ENCODE data around the gene POLR3H.

DNA sequence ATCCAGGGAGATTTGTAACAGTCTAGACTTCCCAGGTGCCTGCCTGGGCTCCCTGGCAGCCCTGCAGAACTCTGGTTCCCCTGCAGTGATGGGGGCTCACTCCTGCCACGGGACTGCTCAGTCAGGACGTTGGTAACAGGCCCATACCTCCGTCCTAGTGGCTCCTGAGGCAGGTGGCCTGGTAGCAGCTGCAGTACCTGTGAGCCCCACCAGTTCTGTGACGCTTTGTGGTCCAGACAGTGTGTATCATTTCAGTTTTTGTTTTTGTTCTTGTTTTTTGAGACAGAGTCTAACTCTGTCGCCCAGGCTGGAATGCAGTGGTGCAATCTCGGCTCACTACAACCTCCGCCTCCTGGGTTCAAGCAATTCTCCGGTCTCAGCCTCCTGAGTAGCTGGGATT, 27.8 kb downstream of the POLR3H start:
- TF ChIP-seq, protein P1, sequence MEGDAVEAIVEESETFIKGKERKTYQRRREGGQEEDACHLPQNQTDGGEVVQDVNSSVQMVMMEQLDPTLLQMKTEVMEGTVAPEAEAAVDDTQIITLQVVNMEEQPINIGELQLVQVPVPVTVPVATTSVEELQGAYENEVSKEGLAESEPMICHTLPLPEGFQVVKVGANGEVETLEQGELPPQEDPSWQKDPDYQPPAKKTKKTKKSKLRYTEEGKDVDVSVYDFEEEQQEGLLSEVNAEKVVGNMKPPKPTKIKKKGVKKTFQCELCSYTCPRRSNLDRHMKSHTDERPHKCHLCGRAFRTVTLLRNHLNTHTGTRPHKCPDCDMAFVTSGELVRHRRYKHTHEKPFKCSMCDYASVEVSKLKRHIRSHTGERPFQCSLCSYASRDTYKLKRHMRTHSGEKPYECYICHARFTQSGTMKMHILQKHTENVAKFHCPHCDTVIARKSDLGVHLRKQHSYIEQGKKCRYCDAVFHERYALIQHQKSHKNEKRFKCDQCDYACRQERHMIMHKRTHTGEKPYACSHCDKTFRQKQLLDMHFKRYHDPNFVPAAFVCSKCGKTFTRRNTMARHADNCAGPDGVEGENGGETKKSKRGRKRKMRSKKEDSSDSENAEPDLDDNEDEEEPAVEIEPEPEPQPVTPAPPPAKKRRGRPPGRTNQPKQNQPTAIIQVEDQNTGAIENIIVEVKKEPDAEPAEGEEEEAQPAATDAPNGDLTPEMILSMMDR (conservative IDR thresholded peaks at IDR 0.05; ENCODE audit: low read depth, low read length): no peak
- no peak for TF ChIP-seq EZH2 (IDR thresholded peaks at IDR 0.05; ENCODE audit: borderline replicate concordance, low read depth, low read length, poor library complexity, severe bottlenecking)

Data from A673 (cell line).